ENCODE measurements around the gene CDKN2C.
"Not testable (repeated sequence)": the region's sequence is repeated elsewhere in the genome, so short reads cannot be mapped to it uniquely, and the experiment has no call there.

- not testable (repeated sequence) for TF ChIP-seq CTCF (IDR thresholded peaks at IDR 0.05; ENCODE audit: extremely low read depth in 1 of 2, insufficient read depth in 1 of 2, low read depth in 1 of 2, low read length in 2 of 2); POLR2A (IDR thresholded peaks at IDR 0.05; ENCODE audit: low read depth, low read length); JUN (IDR thresholded peaks at IDR 0.05; ENCODE audit: borderline replicate concordance, insufficient read depth, insufficient read length, low read depth); MAX (IDR thresholded peaks at IDR 0.05; ENCODE audit: insufficient read depth, insufficient read length); POLR2AphosphoS5 (IDR thresholded peaks at IDR 0.05; ENCODE audit: insufficient read depth, low read depth, low read length); FOS (IDR thresholded peaks at IDR 0.05; ENCODE audit: borderline replicate concordance, insufficient read depth, low read length); EZH2 (IDR thresholded peaks at IDR 0.05; ENCODE audit: borderline replicate concordance, low read depth, low read length, severe bottlenecking)
Measured at GRCh38 chr1:50932043-50932442, 38.0 kb upstream of the CDKN2C start.
